NK-92 (cell line): ENCODE data around the gene AK2.
"Not testable (repeated sequence)": the region's sequence is repeated elsewhere in the genome, so short reads cannot be mapped to it uniquely, and the experiment has no call there.

Experiments
- DNase-seq: peaks from one replicate; lab custom pipeline; 2025; ENCODE audit not compliant: unreplicated experiment; lab: John Stamatoyannopoulos, UW

AK2 gene

DNA sequence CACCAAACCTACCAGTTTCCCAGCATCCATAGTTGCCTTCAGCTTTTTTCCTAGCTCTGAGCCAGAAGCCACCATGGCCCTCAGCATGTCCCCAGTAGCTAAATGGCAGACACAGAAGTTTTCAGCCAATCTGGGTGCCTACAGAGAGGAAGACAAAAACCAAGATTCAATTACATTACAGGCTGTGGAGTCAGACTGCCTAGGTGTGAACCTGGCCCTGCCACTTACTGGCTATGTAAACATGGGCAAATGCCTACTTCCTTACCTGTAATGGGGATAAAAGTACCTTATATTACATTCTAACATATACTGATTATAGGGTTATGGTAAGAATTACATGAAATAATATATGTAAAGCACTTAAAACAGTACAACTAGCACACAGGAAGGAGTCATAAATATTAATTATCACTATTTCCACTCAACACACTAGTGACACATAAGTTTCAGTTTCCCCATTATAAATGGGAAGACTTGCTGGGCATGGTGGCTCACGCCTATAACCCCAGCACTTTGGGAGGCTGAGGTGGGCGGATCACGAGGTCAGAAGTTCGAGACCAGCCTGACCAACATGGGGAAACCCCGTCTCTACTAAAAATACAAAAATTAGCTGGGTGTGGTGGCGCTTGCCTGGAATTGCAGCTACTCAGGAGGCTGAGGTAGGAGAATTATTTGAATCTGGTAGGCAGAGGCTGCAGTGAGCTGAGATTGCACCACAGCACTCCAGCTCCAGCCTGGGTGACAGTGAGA lies 12.1 kb downstream of the AK2 start:
- not testable (repeated sequence) for DNase-seq

DNA sequence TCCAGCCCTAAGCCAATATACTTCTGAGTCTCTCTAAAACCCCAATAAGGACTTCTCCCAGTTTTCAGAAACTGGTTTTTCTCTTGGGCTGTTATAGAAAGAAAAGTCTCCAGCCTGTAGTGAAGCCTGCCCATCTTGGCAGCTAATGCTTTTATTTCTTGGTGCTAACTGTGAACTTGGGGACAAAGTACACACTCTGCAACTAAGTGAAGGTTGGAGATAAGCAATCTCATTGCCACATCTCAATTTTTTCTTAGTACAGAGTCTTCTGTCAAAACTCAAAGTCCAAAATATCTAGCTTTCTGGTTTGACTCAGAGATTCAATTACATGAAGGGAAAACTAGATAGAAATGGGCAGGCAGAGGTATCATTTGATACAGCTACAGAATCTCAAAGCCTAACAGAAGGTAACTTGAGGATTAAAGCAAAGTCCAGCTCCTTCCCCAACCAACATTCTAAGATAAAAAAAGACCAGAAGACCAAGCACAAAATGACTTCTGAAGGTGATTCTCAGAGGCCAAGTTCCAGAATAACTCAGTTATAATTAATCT lies 14.0 kb downstream of the AK2 start:
- no peak for DNase-seq

DNA sequence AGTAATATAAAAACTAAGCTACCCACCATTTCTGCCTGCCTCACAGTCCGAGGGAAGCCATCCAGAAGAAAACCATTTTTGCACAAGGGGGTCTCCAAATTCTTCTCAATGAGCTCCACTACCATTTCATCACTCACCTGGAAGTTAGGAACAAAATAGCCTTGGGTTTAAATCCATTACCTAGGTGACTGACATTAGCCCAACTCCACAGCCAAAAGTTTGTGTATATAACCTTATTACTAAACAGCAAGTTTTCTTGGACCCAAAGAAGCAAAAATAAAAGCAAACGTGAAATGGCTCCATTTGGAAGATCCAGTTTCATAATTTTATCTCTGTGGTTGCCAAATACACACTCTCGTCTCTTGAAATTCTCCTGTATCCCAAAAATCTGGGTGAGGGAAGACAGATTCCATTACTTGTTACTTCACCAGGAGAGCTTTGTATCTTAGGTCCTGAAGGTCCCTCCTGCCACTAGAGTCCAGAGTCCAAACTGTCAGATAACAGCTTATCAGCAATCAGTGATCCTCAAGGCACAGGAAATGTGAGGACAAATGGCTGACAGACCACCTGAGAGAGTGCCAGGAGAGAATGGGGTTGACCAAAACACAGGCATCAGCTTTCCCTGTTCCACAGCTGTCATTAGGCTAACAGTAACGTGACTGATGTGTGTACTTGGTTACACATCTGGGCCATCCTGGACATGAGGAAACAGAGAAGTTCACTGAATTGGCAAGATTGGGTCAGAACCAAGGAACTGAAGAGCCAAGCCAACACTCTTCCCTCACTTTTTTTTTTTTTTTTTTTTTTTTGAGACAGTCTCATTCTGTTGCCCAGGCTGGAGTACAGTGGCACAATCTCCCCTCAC lies 14.9 kb downstream of the AK2 start:
- DNase-seq: no peak

DNA sequence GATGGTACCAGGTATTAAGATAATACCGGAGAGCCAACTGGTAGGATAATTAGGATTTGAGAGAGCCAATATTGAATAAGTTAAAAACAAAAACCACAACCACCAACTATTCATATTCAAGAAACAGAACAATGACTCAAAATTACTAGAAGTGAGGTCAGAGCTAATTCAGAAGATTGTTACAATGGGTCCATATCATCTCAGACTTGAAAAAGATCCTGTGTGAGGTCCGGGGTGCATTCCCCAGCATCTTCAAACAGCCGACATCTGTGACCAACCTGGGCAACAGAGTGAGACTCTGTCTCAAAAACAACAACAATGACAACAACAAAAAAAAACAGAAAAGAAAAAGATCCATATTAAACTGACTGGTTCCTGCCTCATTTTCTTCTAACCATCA lies 18.6 kb downstream of the AK2 start:
- DNase-seq: no peak

DNA sequence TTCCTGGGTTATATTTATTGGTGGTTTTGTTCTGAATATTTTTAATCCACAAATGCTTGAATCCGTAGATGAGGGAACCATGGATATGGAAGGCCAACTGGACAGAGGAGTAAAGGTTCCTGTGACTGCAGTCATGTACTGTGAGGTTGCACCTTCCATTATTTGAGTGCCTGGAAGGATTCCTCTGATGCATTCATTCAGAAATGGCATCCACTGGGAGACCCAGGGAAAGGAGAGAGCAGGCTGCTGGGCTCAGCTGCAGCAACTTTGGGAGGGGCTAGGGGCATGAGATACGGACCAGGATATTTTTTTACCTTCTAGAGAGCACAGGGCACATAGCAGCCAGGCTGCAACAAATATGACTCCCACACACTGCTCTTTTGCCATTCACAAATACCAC lies 19.5 kb downstream of the AK2 start:
- DNase-seq: no peak

DNA sequence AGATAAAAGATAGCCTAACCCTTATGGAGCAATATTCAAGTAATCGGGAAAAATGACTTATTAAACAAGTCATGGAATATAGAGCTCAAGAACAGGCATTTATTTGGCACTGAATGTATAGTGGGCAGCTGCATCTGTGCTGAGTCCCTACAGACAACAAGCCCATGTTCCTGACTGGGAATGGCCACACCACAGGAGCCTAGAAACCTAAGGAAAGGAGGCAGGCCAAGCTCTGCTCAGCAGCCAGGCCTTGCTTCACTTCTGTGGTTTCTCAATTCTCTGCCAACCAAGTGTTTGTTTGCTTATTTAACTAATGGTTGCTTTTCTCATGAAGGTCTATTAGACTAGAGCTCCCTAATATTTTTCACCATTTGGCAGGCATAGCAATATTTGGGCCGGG lies 21.5 kb downstream of the AK2 start:
- DNase-seq: no peak

DNA sequence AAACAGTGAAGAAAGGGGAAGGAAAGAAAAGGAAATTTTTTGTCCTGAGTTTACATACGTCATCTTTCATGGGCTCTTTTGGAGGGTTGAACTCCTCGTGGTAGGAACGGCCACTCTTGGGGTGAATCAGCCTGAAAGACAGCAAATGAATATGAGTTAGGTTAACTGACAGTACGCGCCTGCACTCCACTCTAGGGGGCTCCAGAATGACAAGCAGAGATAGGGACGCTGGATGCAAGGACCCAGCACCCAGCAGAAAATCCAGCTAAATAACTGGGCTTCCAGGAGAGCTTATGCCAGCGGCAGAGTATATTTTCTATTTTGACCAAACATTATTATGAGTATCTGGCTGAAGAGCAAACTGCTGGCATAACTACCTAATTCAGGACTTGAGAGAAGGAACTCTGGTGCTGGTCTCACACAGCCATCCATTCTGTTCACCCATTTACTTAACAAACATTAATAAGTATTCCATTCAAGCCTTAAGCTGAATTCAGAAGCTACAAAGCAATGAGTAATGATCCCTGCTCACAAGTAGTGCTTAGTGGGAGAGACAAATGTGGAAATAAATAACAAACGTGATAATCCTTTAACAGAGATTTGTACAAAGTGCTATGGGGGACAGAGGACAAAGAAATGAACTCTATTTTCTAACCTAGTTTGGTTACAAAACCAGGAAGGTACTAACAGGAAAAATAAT lies 22.1 kb downstream of the AK2 start:
- no peak for DNase-seq

DNA sequence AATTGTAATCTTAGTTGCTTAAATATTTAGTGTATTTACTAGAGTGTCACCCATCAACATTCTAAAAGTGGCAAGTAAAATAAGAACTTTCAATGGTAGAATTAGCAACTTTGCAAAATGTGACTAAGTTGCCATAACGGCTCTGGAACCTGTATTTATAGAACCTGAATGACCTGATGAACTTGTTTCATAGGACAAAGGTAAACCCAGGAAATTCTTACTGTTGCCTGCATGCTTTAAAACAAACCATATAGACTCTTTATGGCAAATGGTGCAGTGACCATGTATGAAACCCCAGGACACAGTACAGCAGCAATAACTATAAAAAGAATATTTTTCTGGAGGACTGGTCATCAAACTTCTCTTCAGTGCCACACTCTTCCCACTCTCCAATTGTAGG lies 22.9 kb downstream of the AK2 start:
- no peak for DNase-seq

DNA sequence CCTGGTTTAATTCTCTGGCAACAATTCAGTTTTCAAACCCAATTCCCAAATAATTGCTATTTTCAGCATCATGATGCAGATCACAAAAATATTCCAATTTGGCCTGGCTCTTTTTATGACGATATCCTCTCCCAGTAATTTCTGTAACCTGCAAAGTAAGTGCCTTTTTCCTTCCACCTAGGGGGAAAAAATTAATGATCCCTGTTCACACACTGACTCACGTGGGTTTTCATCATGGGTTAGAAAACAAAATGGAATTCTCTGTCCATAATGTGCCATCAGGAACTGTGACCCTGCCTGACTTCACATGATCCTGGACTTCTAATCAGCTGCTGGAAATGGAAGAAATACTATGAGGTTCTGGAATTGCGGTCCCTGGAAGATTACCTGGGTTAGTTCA lies 24.5 kb downstream of the AK2 start:
- no peak for DNase-seq

DNA sequence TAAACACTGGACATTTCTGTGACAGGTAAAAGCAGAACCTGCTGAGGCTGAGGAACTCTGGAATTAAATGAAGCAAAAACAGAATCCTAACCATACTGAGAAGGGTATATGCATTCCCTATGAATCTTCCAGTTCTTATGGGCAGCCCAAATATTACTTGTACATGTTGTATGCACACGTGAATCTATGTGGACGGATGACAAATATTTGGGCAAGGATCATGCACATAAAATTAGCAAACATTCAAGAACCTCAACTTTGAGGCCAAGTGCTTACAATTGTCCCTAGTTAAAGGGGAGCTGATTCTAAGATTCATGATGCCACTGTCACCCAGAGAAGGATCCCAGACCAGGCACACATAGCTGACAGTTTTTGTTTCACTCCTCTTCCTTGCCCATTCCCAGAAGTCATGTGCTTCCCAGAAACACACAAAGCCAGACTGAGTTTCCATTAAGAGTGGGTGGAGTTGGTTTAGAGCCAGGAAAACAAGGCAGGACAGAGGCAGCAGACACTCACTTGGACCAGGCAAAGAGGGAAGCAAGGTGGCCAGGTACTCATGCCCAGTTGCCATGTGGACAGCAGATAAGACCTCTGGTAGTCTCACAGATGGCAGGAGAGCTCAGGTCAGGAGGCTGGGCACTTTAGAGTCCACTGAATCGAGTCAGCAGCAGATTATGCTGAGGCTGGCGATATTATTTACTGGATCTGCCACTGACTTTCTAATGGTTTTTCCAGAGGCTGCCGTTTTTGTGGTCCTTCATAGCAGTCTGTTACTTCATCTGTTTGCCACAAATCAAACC lies 25.6 kb downstream of the AK2 start:
- no peak for DNase-seq

DNA sequence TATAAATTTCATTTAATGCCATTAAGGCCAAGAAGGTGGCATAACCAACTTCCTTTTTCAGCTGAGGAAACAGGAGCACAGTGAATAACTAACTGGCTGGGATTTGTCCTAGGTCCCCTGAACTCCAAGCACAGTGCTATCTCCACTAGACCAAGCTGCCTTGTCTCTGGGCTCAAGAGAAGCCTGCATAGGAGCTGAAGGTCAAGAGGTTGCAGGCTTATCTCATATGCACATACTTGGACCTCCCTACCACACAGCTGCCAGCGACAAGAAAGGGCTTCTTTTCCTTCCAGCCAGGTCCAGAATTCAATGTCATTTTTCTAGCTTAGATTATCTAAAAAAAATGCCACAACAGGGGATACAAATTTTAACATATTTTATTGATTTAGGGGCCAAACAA lies 27.1 kb downstream of the AK2 start:
- no peak for DNase-seq

DNA sequence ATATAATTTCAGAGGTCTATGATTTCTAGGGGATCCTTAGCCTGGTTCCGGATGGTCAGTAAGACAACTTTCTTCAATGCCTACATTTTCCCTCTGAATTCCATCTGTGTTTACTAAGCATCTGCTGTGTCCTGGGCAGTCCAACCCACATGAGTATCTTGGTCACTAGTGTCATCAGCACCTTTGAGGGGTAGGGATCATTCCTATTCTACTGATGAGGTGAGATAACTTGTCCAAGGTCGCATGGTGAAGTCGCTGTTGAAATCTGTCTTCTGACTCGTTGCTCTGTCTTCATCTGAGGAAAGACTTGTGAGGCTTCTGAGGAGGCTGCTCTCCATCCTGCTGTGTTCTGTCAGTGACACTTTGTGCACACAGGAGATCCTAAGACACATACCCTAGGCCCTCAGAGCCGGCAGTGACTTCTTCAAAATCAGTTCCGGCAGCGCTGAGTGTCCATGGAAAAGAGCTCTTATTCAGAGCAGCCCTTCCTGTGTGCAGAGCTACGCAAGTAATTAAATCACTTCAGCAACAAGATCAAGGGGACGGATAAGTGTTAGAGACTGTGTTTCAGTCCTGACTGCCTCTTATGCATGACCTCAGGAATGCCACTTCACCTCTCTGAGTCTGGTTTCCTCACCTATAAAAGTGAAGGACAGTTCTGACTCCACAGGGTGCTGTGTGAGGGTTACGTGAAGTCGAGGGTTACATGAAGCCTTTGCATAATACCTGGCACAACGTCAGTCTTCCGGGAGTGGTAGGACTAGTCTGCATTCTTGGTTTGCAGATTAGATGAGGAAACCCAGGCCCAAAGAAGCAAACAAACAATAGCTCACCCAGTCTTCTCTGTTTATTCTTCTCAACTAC lies 28.4 kb downstream of the AK2 start:
- DNase-seq: no peak

DNA sequence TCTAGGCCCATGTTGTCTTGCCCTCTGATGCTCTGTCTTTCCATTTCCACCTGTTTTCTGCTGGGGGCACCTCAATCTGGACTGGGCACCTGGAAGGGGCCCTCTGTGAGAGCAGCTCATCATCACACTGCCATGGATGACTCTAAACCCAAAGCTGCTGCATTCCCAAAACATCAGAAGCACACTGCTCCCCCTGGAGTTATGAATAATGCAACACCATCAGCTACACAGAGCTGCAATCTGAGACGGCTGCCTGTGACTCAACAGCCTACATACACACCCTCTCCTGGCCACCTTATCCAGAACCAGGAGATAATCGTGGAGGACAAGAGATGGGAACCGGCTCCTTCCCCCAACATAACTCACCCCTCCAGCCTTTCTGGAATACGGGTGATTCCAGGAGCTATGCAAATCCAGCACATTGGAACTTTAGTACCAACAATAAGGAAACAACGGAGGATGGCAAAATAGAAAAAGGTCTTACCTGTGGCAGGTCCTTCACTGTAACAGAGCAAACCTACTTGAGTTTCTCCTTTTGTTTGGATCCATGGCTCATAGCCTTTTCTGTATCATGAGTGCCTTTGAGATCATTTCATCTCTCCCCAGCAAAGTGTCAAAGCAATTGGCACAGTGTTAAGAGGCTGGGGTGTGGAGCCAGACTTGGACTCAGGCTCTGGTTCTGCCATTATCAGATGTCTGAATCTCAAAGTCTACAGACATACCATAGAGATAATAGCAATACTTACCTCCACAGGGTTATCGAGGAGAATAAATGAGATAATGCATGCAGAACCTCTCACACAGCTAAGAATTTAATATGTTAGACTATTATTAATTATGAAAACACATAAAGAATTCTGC lies 29.3 kb downstream of the AK2 start:
- no peak for DNase-seq

DNA sequence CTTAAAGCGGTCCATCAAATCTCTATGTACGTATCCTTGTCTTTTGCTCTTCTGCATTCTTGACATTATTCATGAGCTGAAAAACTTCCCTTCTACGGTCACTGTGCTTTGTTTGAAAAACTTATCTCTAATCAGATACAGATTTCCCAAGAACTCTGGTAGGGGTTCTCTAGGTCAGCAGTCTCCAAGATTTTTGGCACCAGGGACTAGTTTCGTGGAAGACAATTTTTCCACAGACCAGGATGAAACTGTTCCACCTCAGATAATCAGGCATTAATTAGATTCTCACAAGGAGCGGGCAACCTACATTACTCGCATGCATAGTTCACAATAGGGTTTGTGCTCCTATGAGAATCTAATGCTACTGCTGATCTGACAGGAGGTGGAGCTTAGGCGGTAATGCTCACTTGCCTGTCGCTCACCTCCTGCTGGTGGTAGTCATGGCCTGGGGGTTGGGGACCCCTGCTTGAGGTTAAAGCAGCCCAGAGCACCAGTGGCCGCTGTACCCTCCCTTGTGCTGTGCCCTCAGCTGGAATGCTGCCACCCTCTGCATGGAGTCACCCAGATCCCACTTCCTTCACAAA lies 30.8 kb downstream of the AK2 start:
- no peak for DNase-seq

DNA sequence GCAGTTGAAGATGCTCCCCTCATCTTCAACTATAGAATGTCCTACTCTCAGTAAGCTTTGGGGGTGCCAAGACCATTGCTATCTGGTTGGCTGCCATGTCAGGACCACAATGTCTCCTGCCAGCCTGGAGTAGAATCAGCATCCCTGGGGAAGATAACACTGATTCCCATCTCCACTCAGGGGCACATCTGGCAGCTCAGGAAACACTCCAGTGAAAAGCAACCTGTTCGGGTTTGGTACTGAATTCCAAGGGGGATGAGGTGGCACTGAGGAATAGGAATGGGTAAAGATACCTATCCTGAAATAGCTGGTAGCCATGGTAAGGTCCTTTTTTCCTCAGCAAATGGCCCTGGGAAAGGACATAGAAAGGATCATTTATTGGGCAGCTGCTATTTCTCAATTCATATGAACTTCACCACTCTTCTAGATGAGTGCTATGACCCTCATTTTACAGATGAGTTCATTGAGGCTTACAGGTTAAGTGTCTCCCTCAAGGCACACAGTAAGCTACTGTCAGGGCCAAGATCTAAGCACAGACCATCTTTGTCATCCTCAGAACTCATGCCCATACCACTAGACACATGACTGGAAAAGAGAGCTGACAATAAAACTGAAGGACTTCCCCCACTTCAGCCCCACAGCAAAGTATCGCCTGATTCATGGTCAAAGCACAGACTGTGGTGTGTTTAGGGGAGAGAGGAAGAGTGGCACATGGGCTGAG lies 31.4 kb downstream of the AK2 start:
- DNase-seq: no peak

DNA sequence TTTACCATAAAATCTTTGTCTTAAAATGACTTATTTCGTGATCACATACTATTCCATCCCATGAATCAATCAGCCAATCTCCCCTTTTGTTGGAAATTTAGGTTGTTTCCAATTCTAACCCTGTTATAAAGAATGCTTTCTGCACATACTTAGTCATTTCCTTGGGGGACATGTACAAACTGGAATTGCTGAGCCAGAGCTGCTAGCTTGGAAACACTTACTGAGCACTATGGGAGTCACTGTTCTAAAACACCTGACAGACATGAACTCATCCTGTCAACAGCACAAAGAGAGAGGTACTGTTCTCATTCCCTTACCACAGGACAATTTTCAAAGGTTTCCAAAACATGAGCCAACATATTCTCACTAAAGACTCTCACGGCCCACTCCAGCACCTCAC lies 32.1 kb downstream of the AK2 start:
- DNase-seq: no peak

DNA sequence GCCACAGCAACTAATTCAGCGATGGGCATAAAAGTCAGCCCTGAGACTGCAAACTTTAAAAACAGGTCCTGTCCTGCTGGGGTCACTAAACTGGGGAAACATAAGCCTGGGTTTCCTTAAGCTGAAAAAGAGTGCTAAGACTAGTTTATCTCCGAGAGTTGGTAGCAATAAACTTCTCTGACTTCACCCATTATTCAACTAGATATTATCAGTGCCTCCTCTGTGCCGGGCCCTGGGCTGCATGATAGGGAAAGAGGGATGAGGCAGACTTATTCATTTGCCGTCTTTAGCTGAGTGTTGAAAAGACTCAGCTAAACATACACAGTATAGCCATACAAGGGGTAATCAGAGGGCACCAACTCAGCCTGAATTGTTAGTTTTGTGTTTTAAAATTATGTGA lies 33.0 kb downstream of the AK2 start:
- no peak for DNase-seq

DNA sequence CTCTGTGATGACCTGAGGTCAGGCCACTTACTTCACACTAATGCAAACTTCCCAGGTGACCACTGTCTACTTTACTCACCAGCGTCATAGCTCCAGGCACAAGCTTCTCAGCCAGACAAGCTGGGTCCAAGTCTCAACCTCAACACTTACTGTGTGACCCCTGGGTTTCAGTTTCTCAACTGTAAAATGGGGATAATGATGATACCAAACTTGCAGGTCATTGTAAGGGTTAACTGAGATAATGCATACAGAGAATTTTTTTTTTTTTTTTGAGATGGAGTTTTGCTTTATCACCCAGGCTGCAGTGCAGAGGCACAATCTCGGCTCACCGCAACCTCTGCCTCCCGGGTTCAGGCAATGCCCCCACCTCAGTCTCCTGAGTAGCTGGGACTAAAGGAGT lies 34.7 kb downstream of the AK2 start:
- DNase-seq: no peak
